ENCODE results near the gene SRRD.

Gene SRRD

DNA sequence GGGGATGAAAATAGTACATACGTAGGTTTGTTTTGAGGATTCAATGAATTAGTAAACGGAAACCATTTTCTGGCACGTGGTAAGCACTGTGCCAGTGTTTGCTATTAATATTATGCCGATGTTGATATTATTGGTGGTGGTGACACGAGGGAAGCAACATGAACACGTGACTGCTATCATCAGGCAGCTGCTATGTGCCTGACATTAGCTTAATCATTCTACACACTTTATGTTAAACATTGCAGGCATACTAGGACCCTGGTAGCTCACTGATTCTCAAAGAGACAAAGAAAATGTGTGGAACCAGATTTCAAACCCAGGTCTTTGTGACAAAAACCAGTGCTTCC, 656 bp downstream of the SRRD start:
- FAIRE-seq = no peak

- FAIRE-seq = no peak
Measured at GRCh38 chr22:26485013-26485412, 1.3 kb downstream of the SRRD start.

- FAIRE-seq = no peak
Measured at GRCh38 chr22:26485806-26486390, 2.2 kb downstream of the SRRD start.

DNA sequence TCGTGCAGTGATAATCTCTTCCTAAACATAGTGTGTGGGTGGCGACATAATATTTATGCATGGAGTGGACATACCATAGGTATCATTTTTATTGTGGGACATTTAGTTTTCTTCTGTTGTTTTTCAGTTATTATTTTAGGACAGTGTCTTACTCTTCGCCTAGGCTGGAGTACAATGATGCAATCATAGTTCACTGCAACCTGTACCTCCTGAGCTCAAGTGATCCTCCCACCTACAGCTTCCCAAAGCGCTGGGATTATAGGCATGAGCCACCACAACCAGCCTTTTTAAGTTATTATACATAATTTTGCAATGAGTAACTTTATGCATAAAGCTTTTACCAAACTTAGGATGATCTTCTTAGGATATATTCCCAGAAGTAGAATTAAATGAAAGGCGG, 2.7 kb downstream of the SRRD start:
- no peak for FAIRE-seq

DNA sequence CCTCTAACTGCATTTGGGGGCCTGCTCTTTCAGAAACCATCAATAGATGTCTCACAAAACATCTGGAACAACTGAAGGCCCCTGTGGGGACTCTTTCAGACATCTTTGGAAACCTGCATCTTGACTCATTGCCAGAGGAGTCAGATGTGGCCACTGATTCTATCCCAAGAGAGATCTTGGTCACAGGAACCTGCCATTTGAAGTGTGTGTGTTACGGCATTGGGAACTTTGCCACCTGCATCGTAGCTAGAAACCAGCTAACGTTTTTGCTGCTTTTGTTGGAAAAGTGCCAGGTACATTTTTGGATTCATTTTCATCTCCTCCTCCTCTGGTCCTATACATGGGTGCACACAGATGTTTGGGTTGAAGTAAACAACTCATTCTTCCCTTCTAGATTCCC, 4.3 kb downstream of the SRRD start:
- no peak for FAIRE-seq

DNA sequence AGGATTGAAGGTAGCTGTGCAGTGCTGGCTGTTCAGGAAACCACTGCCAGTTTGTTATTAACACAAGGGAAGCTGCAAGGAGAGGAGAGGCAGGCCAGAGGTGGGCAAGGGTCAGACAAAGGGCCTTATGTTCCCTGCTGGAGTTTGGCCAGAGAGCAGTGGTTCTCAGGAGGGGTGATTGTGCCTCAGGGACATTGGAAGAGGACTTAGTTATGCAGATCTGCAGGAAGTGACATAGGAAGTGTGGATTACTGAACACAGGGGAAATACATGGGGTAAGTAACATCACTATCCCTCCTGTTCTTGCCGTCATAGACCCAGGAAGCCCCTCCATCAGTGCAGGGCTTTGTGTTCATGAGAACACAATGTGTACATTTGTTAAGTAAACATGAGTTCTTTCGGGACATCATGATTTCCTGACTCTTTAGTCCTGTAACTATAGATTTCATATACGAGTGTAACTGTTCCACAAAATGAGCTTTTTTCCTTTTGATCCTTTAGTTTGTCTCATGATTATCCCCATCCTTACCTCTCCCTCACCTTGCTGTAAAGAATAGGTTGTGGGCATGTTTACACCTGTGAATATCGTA, 5.9 kb downstream of the SRRD start:
- FAIRE-seq = no peak

- FAIRE-seq = no peak
Measured at GRCh38 chr22:26492220-26492619, 8.5 kb downstream of the SRRD start.

GRCh38 chr22:26494506-26494905, 10.8 kb downstream of the SRRD start:
- FAIRE-seq = no peak

- FAIRE-seq = no peak
Measured at GRCh38 chr22:26496456-26496855, 12.8 kb downstream of the SRRD start.

- FAIRE-seq = no peak
Measured at GRCh38 chr22:26499188-26499703, 15.6 kb downstream of the SRRD start.

DNA sequence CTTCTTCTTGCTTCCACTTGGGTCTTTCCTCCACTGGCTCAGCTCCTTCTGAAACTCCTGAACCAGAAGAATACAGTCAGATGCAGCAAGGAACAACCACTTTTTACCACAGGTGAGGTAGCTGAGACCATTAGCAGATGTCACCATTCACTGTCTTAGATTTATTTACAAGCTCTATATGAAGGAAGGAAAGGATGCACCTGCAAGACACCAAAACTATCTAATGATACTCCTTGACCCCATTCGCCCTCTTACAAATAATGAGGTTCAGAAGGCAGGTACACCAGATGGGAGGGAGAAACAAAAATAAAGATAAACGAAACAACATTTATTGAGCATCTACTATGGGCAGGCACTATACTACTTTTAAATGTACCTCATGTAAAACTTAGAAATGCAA, 18.3 kb downstream of the SRRD start:
- no peak for FAIRE-seq

DNA sequence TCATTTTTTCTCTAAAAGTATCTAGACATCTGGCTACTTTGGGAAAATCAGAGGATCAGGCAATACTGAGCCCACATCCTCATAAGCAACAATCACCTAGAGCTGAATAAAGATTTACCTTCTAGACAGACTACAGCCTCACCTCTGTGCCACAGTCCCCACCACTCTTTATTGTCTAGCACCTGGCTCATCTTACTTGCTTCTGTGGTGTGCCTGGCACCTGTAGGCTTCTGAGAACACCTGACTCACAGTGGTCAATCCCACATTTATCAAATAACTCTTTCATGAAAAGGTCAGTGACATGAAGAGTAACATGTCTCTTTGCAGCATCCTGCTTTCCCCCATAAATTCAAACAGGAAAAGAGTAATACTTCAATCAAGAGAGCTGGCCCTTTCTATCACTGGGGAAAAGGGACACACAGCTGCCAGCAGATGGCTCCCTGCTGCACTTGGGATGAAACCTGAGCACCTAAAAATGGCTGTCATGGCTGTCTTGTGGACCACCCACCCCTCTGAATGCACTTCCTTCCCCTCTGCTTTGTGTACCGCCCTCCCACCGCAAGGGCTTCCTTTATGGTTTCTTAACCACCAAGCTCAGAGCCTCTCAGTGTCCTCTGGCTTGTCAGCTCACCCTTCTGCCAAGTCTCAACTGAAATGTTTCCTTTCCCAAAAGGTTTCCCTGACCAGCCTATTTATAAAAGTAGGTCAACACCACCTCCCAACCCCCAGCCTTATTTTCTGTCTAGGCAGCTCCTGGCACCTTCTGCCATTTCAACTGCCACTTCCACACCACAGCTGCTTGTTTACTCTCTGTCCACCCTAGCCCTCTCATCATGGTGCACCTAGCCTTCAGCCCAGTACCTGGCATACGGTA, 19.2 kb downstream of the SRRD start:
- no peak for FAIRE-seq

DNA sequence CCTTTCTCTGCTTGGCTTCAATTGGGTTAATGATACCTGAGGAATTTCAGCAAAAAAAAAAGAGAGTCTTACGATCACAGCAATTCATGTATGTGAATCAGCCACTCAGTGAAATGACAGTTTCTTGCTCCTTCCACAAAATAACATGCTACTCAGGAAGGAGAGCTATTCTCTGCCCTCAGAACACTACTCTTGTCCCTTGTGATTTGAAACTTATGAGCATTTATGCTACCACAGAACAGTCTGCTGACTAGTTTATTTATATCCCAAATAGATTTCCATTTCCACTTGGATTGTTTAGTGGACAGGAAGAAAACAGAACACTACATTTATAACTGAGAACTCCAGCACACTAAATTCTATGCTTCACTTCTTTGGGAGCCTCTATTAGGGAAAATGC, 20.1 kb downstream of the SRRD start:
- FAIRE-seq = no peak

DNA sequence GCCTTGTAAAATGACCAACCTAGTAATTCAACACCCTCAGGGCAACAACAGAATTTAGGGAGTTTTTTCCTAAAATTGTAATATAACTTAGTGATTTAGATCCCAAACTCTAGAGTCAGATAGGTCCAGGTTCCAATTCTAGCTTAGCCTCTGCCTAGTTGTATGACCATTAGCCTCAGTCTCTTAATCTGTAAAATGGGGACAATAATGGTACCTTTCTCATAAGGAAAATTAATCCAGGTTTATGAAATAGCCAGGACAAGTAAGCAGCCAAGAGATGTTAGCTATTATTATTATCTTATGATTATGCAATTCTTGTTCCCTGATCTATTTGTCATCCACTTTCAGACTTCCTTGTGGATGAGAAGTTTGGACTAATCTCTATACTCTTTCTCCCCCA, 24.5 kb downstream of the SRRD start:
- no peak for FAIRE-seq

DNA sequence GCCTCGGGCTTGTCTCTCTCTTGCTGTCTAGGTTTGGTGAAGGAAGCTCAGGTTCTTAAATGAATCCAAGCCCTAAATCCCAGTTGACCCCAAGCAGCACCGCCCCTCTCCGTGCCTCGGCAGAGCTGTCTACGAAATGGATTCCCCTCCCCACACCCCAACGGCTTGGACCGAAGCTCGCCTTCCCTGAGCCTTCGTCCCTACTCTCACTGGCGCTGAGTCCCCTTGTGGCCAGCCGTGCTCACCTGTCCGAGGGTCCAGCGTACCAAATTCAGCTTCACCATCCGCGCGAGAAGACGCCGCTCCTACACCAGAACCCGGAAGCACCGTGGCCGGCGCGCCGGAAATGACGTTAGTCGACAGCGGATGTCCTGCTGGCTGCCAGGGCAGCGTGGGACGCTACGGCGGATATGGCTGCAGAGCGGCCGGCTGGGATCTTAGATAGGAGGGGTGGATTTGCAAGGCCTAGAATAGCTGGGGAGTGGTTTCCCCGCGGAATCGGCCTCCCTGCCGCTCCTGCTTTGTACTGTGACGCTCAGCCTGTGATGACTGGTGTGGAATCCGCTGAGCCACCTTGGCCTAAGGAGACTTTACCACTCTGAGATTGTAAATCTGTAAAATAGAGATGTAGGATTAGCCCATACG, 28.6 kb downstream of the SRRD start, which contains the start of gene TFIP11:
TFIP11 (minus strand) TSS at position 325 of the 645 bp plus-strand sequence. CDS start 2,201 bp downstream, outside the sequence.
- no peak for FAIRE-seq

DNA sequence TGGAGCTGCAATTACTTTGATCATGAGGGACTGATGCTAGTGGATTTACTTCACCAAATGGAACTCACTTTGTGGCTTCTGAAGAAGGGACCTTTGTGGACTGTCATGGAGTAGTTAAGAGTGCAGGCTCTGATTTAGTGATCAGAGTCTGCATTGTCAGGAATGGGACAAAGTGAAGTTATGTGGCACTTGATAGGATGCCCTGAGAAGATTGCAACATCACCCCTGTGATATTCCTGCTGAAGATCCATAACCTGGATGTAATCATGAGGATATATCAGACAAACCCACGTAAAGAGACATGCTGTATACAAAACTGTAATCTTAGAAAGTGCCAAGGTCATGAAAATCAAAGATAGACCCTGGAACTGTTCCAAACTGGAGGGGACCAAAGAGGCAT, 30.2 kb downstream of the SRRD start:
- no peak for FAIRE-seq

DNA sequence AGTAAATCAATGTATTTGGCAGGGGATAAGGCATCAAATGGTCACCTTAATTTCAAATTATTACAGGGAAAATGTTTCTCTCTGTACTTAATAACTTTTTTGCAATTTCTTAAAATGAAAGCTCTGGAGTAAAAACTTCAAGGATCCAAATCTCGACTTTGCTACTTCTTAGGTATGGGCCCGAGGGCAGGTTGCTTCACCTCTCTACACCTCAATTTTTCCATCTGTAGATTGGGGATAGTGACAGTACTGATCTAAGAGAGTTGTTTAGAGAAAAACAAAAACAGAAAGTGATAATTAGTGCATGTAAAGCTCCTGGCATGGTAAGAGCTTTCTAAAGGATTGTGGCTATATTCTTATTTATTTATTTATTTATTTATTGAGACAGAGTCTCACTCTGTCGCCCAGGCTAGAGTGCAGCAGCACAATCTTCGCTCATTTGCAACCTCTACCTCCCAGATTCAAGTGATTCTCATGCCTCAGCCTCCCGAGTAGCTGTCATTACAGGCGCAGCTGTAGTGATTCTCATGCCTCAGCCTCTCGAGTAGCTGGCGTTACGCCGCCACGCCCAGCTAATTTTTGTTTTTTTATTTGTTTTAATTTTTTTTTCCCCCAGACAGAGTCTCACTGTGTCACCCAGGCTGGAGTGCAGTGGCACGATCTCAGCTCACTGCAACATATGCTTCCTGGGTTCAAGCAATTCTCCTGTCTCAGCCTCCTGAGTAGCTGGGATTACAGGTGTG, 30.9 kb downstream of the SRRD start:
- no peak for FAIRE-seq

DNA sequence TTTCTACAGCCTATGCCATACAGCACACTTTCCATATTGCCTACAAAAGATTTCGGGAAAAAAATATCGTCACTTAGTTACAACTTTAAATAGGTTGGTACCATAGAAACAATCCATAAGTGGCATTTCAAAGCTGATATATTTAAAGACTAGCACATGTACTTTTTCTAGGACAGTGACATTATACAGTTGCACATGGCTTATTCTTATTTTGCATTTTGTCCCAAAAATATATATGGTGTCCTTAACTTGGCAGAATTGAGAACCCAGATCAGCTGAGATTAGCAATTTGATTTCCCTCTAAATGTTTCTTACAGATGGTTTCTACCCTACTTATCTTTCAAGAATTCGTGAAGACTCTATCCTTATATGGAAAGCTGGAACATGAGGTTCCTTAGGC, 32.3 kb downstream of the SRRD start:
- FAIRE-seq = no peak

- FAIRE-seq = no peak
Measured at GRCh38 chr22:26516503-26516902, 32.8 kb downstream of the SRRD start.

GRCh38 chr22:26517429-26517828, 33.8 kb downstream of the SRRD start:
- FAIRE-seq = no peak

DNA sequence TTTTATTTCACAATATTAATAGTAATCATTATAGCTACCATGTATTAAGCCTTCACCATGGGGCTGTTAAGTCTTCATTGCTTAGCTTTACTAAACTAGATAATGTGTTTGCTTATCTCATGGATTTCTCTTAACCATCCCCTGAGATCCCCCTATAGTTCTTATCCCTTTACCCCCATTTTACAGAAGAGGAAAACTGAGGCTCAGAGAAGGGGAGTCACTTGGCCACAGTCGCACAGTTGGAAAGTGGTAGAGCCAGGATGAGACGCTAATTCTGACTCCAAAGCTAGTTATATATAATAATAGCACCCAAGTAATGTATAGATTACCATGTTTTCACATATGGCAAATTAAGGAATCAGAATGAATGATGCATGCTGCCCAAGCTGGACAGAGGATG, 38.3 kb downstream of the SRRD start:
- no peak for FAIRE-seq

DNA sequence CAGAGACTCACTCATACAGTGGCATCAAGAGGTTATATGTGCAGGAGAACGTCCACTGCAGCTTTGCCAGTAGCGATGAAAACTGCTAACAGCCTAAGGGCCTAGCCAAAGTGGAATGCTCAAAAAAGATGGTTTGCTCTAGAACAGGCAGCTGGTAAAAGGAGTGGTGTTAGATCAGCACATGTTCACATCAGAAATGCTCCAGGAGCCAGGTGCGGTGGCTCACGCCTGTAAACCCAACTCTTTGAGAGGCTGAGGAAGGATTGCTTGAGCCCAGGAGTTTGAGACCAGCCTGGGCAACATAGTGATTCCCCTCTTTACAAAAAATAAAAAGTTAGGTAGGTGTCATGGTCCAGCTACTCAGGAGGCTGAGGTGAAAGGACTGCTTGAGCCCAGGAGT, 38.9 kb downstream of the SRRD start:
- no peak for FAIRE-seq

- FAIRE-seq = no peak
Measured at GRCh38 chr22:26524870-26525269, 41.2 kb downstream of the SRRD start.

Data from islet of Langerhans (tissue), 1 donor.